ENCODE data around the gene NELFE. TPM values are rescaled to one million over a fixed set of nuclear protein-coding genes. Genes with fewer than 3 reads are reported as not detected.

NELFE gene
- total RNA-seq, 4 donors from 2014 or later = 83.2 to 114 (median 106) TPM

GRCh38 chr6:31961616-31962015 is 2.8 kb upstream of the NELFE start:
- intact Hi-C loops (cut with DNase I) = loop anchor here (10.0 kb wide), 1 partner anchor 287 kb away; no protein-coding TSS in a partner anchor

GRCh38 chr6:31958412-31958740 is 395 bp downstream of the NELFE start:
- TF ChIP-seq CTCF (IDR thresholded peaks at IDR 0.05) = no peak
- no peak for TF ChIP-seq POLR2A (IDR thresholded peaks at IDR 0.05)
- WGBS, 2 donors = 7 to 10% methylated on average over 11 of the region's 11 CpGs
- H3K36me3 ChIP-seq = peaks cover 53 to 60% of the 10 kb centered on the region in 2 donors
- DNase-seq = no peak
- no peaks in the 10 kb centered on the region for H3K27me3 ChIP-seq
- intact Hi-C loops (cut with DNase I) = no loop called here
- H3K27ac ChIP-seq = peak overlapping the region; percentile 55 to 76 (median 63)
- peaks cover 11 to 19% of the 10 kb centered on the region in 2 donors for H3K4me1 ChIP-seq
- H3K4me3 ChIP-seq (replicated peaks in 1 of 3) = peak overlapping the region; percentile 56 to 99 (median 89)
- H3K9me3 ChIP-seq = no peaks in the 10 kb centered on the region

More at GRCh38 chr6:31961616-31962015, 2.8 kb upstream of the NELFE start:
- Histone ChIP-seq H3K36me3 (peaks cover 36 to 57% of the 10 kb centered on the region in 2 donors), H3K9me3 (no peaks in the 10 kb centered on the region), H3K4me3 (replicated peaks in 1 of 3) (no peak overlapping the region), H3K27me3 (no peaks in the 10 kb centered on the region), H3K4me1 (peaks cover 11 to 19% of the 10 kb centered on the region in 2 donors), H3K27ac (no peak overlapping the region)
- 97% methylated on average over 12 of the region's 12 CpGs for WGBS, 2 donors
- no peak for TF ChIP-seq CTCF (IDR thresholded peaks at IDR 0.05)
- no peak for TF ChIP-seq POLR2A (IDR thresholded peaks at IDR 0.05)
- DNase-seq = no peak

GRCh38 chr6:31956796-31957195 is 2.0 kb downstream of the NELFE start:
- intact Hi-C loops (cut with DNase I) = no loop called here
- Histone ChIP-seq H3K27me3 (no peaks in the 10 kb centered on the region), H3K4me3 (replicated peaks in 1 of 3) (no peak overlapping the region), H3K27ac (no peak overlapping the region), H3K4me1 (peaks cover 11 to 19% of the 10 kb centered on the region in 2 donors), H3K36me3 (peaks cover 52 to 53% of the 10 kb centered on the region in 2 donors), H3K9me3 (no peaks in the 10 kb centered on the region)
- WGBS, 2 donors = 97 to 98% methylated on average over 3 of the region's 3 CpGs
- TF ChIP-seq CTCF (IDR thresholded peaks at IDR 0.05) = no peak
- TF ChIP-seq POLR2A (IDR thresholded peaks at IDR 0.05) = no peak
- no peak for DNase-seq

- intact Hi-C loops (cut with DNase I) = loop anchor here (5.0 kb wide), 1 partner anchor 57 kb away; the partner anchor contains the start of gene EHMT2
- Histone ChIP-seq H3K27me3 (no peaks in the 10 kb centered on the region), H3K4me3 (replicated peaks in 1 of 3) (no peak overlapping the region), H3K36me3 (peaks cover 47 to 54% of the 10 kb centered on the region in 2 donors), H3K27ac (no peak overlapping the region), H3K4me1 (peaks cover 9 to 12% of the 10 kb centered on the region in 2 donors), H3K9me3 (no peaks in the 10 kb centered on the region)
- no peak for TF ChIP-seq CTCF (IDR thresholded peaks at IDR 0.05)
- TF ChIP-seq POLR2A (IDR thresholded peaks at IDR 0.05) = no peak
- 94 to 98% methylated on average over 28 of the region's 28 CpGs for WGBS, 2 donors
- DNase-seq = no peak
Observed at GRCh38 chr6:31954511-31954910, 4.3 kb downstream of the NELFE start.

GRCh38 chr6:31952890-31953289 is 5.9 kb downstream of the NELFE start:
- peaks cover 47 to 54% of the 10 kb centered on the region in 2 donors for H3K36me3 ChIP-seq
- TF ChIP-seq CTCF (IDR thresholded peaks at IDR 0.05) (no peak), POLR2A (IDR thresholded peaks at IDR 0.05) (no peak)

More at GRCh38 chr6:31952890-31953289, 5.9 kb downstream of the NELFE start:
- Histone ChIP-seq H3K27me3 (no peaks in the 10 kb centered on the region), H3K27ac (no peak overlapping the region), H3K4me3 (replicated peaks in 1 of 3) (no peak overlapping the region), H3K9me3 (no peaks in the 10 kb centered on the region), H3K4me1 (peaks cover under 1 to 4% of the 10 kb centered on the region in 2 donors)
- intact Hi-C loops (cut with DNase I) = loop anchor here (5.0 kb wide), 1 partner anchor 56 kb away; the partner anchor contains the start of gene EHMT2
- no peak for DNase-seq
- 80 to 84% methylated on average over 5 of the region's 5 CpGs for WGBS, 2 donors
